ENCODE results near the gene RASSF8. TPM values are rescaled to one million over a fixed set of nuclear protein-coding genes. Genes with fewer than 3 reads are reported as not detected.

The RASSF8 gene
- total RNA-seq, 4 donors from 2014 or later = 5.4 to 20.7 (median 9.6) TPM

- 0 to 1% methylated on average over 45 to 48 of the region's 72 CpGs for WGBS, 2 donors
Measured at GRCh38 chr12:26113853-26114719, 155.6 kb downstream of the RASSF8 start.

GRCh38 chr12:26114720-26115401, 156.4 kb downstream of the RASSF8 start:
- no peak for TF ChIP-seq CTCF (IDR thresholded peaks at IDR 0.05)
- no peak for TF ChIP-seq POLR2A (IDR thresholded peaks at IDR 0.05)
- intact Hi-C loops (cut with DNase I; ENCODE audit: low total_unique reads) = no loop called here
- no peak overlapping the region for H3K4me3 ChIP-seq (ENCODE audit: low read depth, poor library complexity, severe bottlenecking)
- 16 to 22% methylated on average over 13 of the region's 13 CpGs for WGBS, 2 donors
- DNase-seq (ENCODE audit: low spot score in 2 of 2) = no peak

More at GRCh38 chr12:26113853-26114719, 155.6 kb downstream of the RASSF8 start:
- intact Hi-C loops (cut with DNase I; ENCODE audit: low total_unique reads) = no loop called here
- DNase-seq (ENCODE audit: low spot score in 2 of 2) = peak; percentile 92 to 98
- H3K4me3 ChIP-seq (ENCODE audit: low read depth, poor library complexity, severe bottlenecking) = peak overlapping the region; percentile 15
- TF ChIP-seq POLR2A (IDR thresholded peaks at IDR 0.05) = peak in 1 of 2 donors; percentile 36
- TF ChIP-seq CTCF (IDR thresholded peaks at IDR 0.05) = no peak

- WGBS, 2 donors = 38 to 41% methylated on average over 6 of the region's 6 CpGs
- TF ChIP-seq CTCF (IDR thresholded peaks at IDR 0.05) = no peak
- no peak for TF ChIP-seq POLR2A (IDR thresholded peaks at IDR 0.05)
- intact Hi-C loops (cut with DNase I; ENCODE audit: low total_unique reads) = no loop called here
- H3K4me3 ChIP-seq (ENCODE audit: low read depth, poor library complexity, severe bottlenecking) = no peak overlapping the region
- no peak for DNase-seq (ENCODE audit: low spot score in 2 of 2)
Measured at GRCh38 chr12:26116829-26117715, 158.6 kb downstream of the RASSF8 start.

- intact Hi-C loops (cut with DNase I; ENCODE audit: low total_unique reads) = no loop called here
- TF ChIP-seq POLR2A (IDR thresholded peaks at IDR 0.05) (no peak), CTCF (IDR thresholded peaks at IDR 0.05) (no peak)
- H3K4me3 ChIP-seq (ENCODE audit: low read depth, poor library complexity, severe bottlenecking) = no peak overlapping the region
Measured at GRCh38 chr12:26118308-26118707, 159.8 kb downstream of the RASSF8 start.

GRCh38 chr12:26119391-26119989, 161.0 kb downstream of the RASSF8 start:
- WGBS, 2 donors = 16 to 25% methylated on average over 2 of the region's 2 CpGs
- intact Hi-C loops (cut with DNase I; ENCODE audit: low total_unique reads) = no loop called here
- no peak for DNase-seq (ENCODE audit: low spot score in 2 of 2)
- H3K4me3 ChIP-seq (ENCODE audit: low read depth, poor library complexity, severe bottlenecking) = no peak overlapping the region
- no peak for TF ChIP-seq CTCF (IDR thresholded peaks at IDR 0.05)
- no peak for TF ChIP-seq POLR2A (IDR thresholded peaks at IDR 0.05)

More at GRCh38 chr12:26118308-26118707, 159.8 kb downstream of the RASSF8 start:
- no peak for DNase-seq (ENCODE audit: low spot score in 2 of 2)
- WGBS, 2 donors = 81 to 83% methylated on average over 4 of the region's 4 CpGs
